Vagina (tissue), 2 donors: ENCODE measurements around the gene SMCHD1. TPM values are rescaled to one million over a fixed set of nuclear protein-coding genes. Genes with fewer than 3 reads are reported as not detected.

ENCODE experiments used
- DNase-seq, 2 donors: peaks; one replicate each; pipeline ENCODE4 v3.0.0-alpha.2; 2017; ENCODE audit errors: extremely low spot score in 2 of 2
- H3K27ac ChIP-seq: fragments of 200-600 bp; sonication (generic); one replicate; pipeline ENCODE4 v1.5.1; 2019
- H3K27me3 ChIP-seq: fragments of 200-600 bp; sonication (generic); one replicate; pipeline ENCODE4 v1.5.1; 2019
- H3K36me3 ChIP-seq, 2 donors: fragments of 200-600 bp; sonication (generic); one replicate each; pipeline ENCODE4 v1.5.1; 2017 to 2019
- H3K4me1 ChIP-seq: fragments of 200-600 bp; sonication (generic); one replicate; pipeline ENCODE4 v1.5.1; 2019
- H3K4me3 ChIP-seq, 2 donors: fragments of 200-600 bp; sonication (generic); 1 replicate in 1 of 2; 2 replicates in 1 of 2; pipeline ENCODE4 v1.5.1; 2016 to 2019
- H3K9me3 ChIP-seq: fragments of 200-600 bp; sonication (generic); one replicate; pipeline ENCODE4 v1.5.1; 2019
- CTCF ChIP-seq, 3 experiments: fragments of 450-650 bp in 2 of 3; fragments of 200-600 bp in 1 of 3; sonication (generic) in 1 of 3; IDR thresholded peaks; one replicate each; pipeline ENCODE4 v1.5.1; 2017 to 2019; ENCODE audit warnings: antibody characterized with exemption in 3 of 3, mild to moderate bottlenecking in 2 of 3, moderate library complexity in 2 of 3
- POLR2A ChIP-seq, 2 donors: fragments of 450-650 bp; IDR thresholded peaks; one replicate each; pipeline ENCODE4 v1.6.1; 2017; ENCODE audit warnings: antibody characterized with exemption in 2 of 2, mild to moderate bottlenecking in 2 of 2, moderate library complexity in 2 of 2
- POLR2AphosphoS5 ChIP-seq, 2 donors: sonication (generic); formaldehyde crosslinking; IDR thresholded peaks; one replicate each; pipeline ENCODE4 v1.9.0; 2017; ENCODE audit warnings: antibody characterized with exemption in 2 of 2, mild to moderate bottlenecking in 2 of 2, low read depth in 1 of 2; ENCODE audit not compliant: insufficient read depth in 1 of 2
- intact Hi-C: fragments of 100-400 bp; cut with DNase I; formaldehyde crosslinking; loops from one replicate; pipeline ENCODE4 v1.15.1; 2023
- total RNA-seq: library from RNA; depleted of rRNA; stranded (reverse); fragments of >200 nt; gene quantifications from one replicate; pipeline ENCODE4 v1.2.3, GENCODE V29; 2016

SMCHD1 gene
- total RNA-seq, 1 donor from 2014 or later = 62.4 TPM

GRCh38 chr18:2776601-2777000 lies 121.1 kb downstream of the SMCHD1 start:
- TF ChIP-seq POLR2AphosphoS5 (IDR thresholded peaks at IDR 0.05; ENCODE audit: insufficient read depth in 1 of 2, low read depth in 1 of 2) (no peak), POLR2A (IDR thresholded peaks at IDR 0.05) (no peak), CTCF (IDR thresholded peaks at IDR 0.05) (no peak)
- no peaks in the 10 kb centered on the region for H3K4me1 ChIP-seq
- H3K27me3 ChIP-seq = no peaks in the 10 kb centered on the region
- DNase-seq = no peak
- no peak overlapping the region for H3K4me3 ChIP-seq
- H3K27ac ChIP-seq = no peak overlapping the region
- intact Hi-C loops = no loop called here
- H3K36me3 ChIP-seq = peaks cover 0 to 77% of the 10 kb centered on the region in 2 donors
- no peaks in the 10 kb centered on the region for H3K9me3 ChIP-seq

GRCh38 chr18:2777241-2777640 lies 121.7 kb downstream of the SMCHD1 start:
- no peak for DNase-seq
- H3K4me1 ChIP-seq = no peaks in the 10 kb centered on the region
- no peaks in the 10 kb centered on the region for H3K27me3 ChIP-seq
- no peaks in the 10 kb centered on the region for H3K9me3 ChIP-seq
- no peak overlapping the region for H3K27ac ChIP-seq
- H3K4me3 ChIP-seq = no peak overlapping the region
- intact Hi-C loops = no loop called here
- TF ChIP-seq CTCF (IDR thresholded peaks at IDR 0.05) = no peak
- no peak for TF ChIP-seq POLR2AphosphoS5 (IDR thresholded peaks at IDR 0.05; ENCODE audit: insufficient read depth in 1 of 2, low read depth in 1 of 2)
- no peak for TF ChIP-seq POLR2A (IDR thresholded peaks at IDR 0.05)
- peaks cover 0 to 70% of the 10 kb centered on the region in 2 donors for H3K36me3 ChIP-seq

- DNase-seq = no peak
- intact Hi-C loops = no loop called here
- no peak for TF ChIP-seq CTCF (IDR thresholded peaks at IDR 0.05)
- TF ChIP-seq POLR2AphosphoS5 (IDR thresholded peaks at IDR 0.05; ENCODE audit: insufficient read depth in 1 of 2, low read depth in 1 of 2) = no peak
- TF ChIP-seq POLR2A (IDR thresholded peaks at IDR 0.05) = no peak
- Histone ChIP-seq H3K36me3 (peaks cover 0 to 54% of the 10 kb centered on the region in 2 donors), H3K9me3 (no peaks in the 10 kb centered on the region), H3K27me3 (no peaks in the 10 kb centered on the region), H3K27ac (no peak overlapping the region), H3K4me3 (no peak overlapping the region), H3K4me1 (no peaks in the 10 kb centered on the region)
These were observed 125.2 kb downstream of the SMCHD1 start for GRCh38 chr18:2780750-2781149.

GRCh38 chr18:2787225-2787624 lies 131.7 kb downstream of the SMCHD1 start:
- H3K9me3 ChIP-seq = no peaks in the 10 kb centered on the region
- H3K36me3 ChIP-seq = peaks cover 0 to 53% of the 10 kb centered on the region in 2 donors
- no peak overlapping the region for H3K27ac ChIP-seq
- H3K27me3 ChIP-seq = no peaks in the 10 kb centered on the region
- intact Hi-C loops = no loop called here
- DNase-seq = no peak
- H3K4me3 ChIP-seq = no peak overlapping the region
- H3K4me1 ChIP-seq = no peaks in the 10 kb centered on the region
- TF ChIP-seq POLR2A (IDR thresholded peaks at IDR 0.05) (no peak), POLR2AphosphoS5 (IDR thresholded peaks at IDR 0.05; ENCODE audit: insufficient read depth in 1 of 2, low read depth in 1 of 2) (no peak), CTCF (IDR thresholded peaks at IDR 0.05) (no peak)

- TF ChIP-seq POLR2AphosphoS5 (IDR thresholded peaks at IDR 0.05; ENCODE audit: insufficient read depth in 1 of 2, low read depth in 1 of 2) (no peak), POLR2A (IDR thresholded peaks at IDR 0.05) (no peak), CTCF (IDR thresholded peaks at IDR 0.05) (no peak)
- H3K4me3 ChIP-seq = no peak overlapping the region
- H3K27ac ChIP-seq = no peak overlapping the region
- peaks cover 0 to 49% of the 10 kb centered on the region in 2 donors for H3K36me3 ChIP-seq
- no peaks in the 10 kb centered on the region for H3K27me3 ChIP-seq
- DNase-seq = no peak
- intact Hi-C loops = no loop called here
- no peaks in the 10 kb centered on the region for H3K9me3 ChIP-seq
- H3K4me1 ChIP-seq = no peaks in the 10 kb centered on the region
These were observed 136.9 kb downstream of the SMCHD1 start for GRCh38 chr18:2792395-2792794.
